HL-60 (cell line): ENCODE data around the gene FAT1.

Experiments used
- DNase-seq, 2 experiments: peaks; one replicate each; pipeline ENCODE4 v3.0.0-alpha.2; 2010 to 2020; ENCODE audit warnings: low read depth in 1 of 2, low spot score in 1 of 2
- H3K27ac ChIP-seq: fragments of 250-450 bp; sonication (Bioruptor Pico); replicated peaks from 2 replicates; pipeline ENCODE4 v1.5.1; 2020; ENCODE audit warnings: mild to moderate bottlenecking, moderate library complexity
- H3K27me3 ChIP-seq: fragments of 250-450 bp; sonication (Bioruptor Pico); 2 replicates; pipeline ENCODE4 v1.5.1; 2021; ENCODE audit warnings: mild to moderate bottlenecking, moderate library complexity; ENCODE audit not compliant: insufficient read depth, poor library complexity, severe bottlenecking
- H3K4me3 ChIP-seq: replicated peaks from 2 replicates; pipeline ENCODE4 v1.5.1; 2011; ENCODE audit warnings: mild to moderate bottlenecking, control low read depth, low read length; ENCODE audit not compliant: insufficient read depth
- GABPA ChIP-seq: IDR thresholded peaks from 2 replicates; pipeline ENCODE4 v1.6.1; 2012; ENCODE audit warnings: low read depth
- POLR2AphosphoS5 ChIP-seq: IDR thresholded peaks from 2 replicates; pipeline ENCODE4 v1.6.1; 2012; ENCODE audit warnings: low read depth
- SPI1 ChIP-seq: IDR thresholded peaks from 2 replicates; pipeline ENCODE4 v1.6.1; 2012; ENCODE audit warnings: low read depth, mild to moderate bottlenecking, borderline replicate concordance
- TF ChIP-seq, protein P1 (sequence below): IDR thresholded peaks from 2 replicates; pipeline ENCODE4 v1.6.1; 2012; ENCODE audit warnings: low read depth; ENCODE audit not compliant: insufficient replicate concordance
- TF ChIP-seq, protein P2 (sequence below): IDR thresholded peaks from one replicate; pipeline ENCODE4 v1.5.1; 2011; ENCODE audit warnings: low read length, control low read depth, inconsistent platforms; ENCODE audit not compliant: insufficient read depth

FAT1 gene

DNA sequence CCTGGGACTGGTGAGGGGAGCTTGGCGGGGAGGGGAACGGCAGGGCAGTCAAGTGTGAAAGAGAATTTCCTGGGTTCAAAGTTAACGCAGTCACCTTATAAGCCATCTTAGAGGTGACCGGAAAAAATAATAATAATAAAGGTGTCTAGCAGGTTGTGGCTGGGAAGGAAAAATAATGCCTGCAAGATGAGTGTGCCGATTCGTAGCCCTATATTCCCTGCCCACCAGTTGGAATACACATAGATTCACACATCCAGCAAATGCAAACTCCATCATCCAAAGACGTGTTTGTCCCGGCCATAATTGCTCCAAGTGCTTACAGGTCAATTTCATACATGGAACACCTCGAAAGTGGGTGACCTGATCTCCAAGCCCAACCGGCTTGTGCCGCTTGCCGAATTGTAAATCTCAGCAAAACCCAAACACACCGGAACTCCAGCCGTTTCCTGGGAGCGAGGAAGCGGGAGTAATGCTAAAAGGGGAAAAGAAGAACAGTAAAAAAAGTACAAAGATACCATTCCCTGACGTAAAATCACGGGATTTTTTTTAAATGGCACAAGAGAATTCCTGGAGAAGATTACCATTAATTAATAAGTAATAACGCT, 1.3 kb upstream of the FAT1 start:
- peaks cover 47% of the 10 kb centered on the region for H3K27me3 ChIP-seq
- H3K4me3 ChIP-seq, result peak overlapping the region; percentile 79
- H3K27ac ChIP-seq, result no peak overlapping the region
- TF ChIP-seq POLR2AphosphoS5, result no peak
- TF ChIP-seq SPI1, result no peak
- TF ChIP-seq GABPA, result no peak
- TF ChIP-seq, protein P1, sequence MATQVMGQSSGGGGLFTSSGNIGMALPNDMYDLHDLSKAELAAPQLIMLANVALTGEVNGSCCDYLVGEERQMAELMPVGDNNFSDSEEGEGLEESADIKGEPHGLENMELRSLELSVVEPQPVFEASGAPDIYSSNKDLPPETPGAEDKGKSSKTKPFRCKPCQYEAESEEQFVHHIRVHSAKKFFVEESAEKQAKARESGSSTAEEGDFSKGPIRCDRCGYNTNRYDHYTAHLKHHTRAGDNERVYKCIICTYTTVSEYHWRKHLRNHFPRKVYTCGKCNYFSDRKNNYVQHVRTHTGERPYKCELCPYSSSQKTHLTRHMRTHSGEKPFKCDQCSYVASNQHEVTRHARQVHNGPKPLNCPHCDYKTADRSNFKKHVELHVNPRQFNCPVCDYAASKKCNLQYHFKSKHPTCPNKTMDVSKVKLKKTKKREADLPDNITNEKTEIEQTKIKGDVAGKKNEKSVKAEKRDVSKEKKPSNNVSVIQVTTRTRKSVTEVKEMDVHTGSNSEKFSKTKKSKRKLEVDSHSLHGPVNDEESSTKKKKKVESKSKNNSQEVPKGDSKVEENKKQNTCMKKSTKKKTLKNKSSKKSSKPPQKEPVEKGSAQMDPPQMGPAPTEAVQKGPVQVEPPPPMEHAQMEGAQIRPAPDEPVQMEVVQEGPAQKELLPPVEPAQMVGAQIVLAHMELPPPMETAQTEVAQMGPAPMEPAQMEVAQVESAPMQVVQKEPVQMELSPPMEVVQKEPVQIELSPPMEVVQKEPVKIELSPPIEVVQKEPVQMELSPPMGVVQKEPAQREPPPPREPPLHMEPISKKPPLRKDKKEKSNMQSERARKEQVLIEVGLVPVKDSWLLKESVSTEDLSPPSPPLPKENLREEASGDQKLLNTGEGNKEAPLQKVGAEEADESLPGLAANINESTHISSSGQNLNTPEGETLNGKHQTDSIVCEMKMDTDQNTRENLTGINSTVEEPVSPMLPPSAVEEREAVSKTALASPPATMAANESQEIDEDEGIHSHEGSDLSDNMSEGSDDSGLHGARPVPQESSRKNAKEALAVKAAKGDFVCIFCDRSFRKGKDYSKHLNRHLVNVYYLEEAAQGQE, result no peak
- TF ChIP-seq, protein P2, sequence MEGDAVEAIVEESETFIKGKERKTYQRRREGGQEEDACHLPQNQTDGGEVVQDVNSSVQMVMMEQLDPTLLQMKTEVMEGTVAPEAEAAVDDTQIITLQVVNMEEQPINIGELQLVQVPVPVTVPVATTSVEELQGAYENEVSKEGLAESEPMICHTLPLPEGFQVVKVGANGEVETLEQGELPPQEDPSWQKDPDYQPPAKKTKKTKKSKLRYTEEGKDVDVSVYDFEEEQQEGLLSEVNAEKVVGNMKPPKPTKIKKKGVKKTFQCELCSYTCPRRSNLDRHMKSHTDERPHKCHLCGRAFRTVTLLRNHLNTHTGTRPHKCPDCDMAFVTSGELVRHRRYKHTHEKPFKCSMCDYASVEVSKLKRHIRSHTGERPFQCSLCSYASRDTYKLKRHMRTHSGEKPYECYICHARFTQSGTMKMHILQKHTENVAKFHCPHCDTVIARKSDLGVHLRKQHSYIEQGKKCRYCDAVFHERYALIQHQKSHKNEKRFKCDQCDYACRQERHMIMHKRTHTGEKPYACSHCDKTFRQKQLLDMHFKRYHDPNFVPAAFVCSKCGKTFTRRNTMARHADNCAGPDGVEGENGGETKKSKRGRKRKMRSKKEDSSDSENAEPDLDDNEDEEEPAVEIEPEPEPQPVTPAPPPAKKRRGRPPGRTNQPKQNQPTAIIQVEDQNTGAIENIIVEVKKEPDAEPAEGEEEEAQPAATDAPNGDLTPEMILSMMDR, result no peak
- DNase-seq, result no peak

DNA sequence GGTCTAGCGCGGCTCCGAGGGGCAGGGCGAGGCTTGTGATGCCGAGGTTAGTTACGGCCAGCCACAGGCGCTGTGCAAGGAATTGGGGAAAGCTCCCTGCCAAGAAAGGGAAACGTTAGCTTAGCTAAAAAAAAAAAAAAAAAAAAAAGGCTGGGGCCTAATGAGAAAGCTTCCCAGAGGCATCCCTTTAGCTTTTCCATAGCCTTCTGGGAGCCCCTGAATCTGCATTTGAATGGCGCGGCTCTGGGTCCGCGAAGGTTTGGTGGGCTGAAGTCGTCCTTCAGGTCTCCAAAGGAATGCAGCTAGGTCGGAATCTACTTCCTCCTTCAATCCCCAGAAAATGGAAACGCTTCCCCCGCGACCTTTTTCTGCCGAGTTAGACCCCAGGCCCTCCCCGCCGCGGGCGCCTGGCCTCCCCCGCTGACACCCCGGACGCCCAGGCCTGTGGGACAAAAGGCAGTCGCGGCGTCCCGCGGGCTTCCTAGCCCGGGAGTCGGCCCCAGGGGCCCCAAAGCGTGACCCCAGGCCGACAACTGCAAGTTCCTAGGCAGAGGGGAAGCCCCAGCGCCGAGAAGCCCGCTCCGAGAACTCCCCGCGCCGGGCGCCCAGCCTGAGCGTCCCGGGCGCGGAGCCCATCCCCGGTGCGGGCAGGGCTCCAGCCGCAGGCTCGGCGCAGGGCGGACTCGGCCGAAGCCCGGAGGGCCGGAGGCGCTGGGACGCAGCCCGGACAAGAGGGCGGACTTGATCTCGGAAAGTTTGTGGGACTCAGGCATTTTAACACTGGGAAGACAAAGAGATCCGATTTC, 605 bp upstream of the FAT1 start:
- Histone ChIP-seq H3K4me3 (peak overlapping the region; percentile 79), H3K27me3 (peaks cover 47% of the 10 kb centered on the region), H3K27ac (no peak overlapping the region)
- TF ChIP-seq, protein P2, result no peak
- TF ChIP-seq, protein P1, result no peak
- TF ChIP-seq POLR2AphosphoS5, result no peak
- no peak for TF ChIP-seq GABPA
- no peak for TF ChIP-seq SPI1
- DNase-seq, result peak in 1 of 2 experiments; percentile 26

DNA sequence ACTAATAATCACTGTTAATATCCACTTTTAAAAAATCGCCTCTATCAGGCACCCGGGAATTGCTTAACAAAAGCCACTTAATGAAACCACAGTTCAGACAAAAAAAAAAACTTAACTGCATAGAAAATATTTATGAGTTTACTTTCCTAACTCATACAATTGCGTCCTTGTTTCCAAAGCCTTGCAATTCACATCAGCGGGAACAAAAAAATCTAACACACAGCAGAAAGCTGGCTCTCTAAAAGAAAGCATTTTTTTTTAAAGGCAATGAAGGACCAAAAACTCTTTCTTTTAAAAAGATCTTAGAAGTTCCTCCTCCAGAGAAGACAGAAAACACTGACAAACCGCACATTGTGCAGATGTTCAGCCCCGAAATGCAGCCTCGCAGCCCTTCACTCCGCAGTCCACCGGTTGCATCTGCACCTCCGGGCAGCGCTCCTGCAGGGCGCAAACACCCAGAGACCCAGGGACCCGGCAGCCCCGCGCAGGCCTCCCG, 812 bp downstream of the FAT1 start:
- H3K27ac ChIP-seq, result peak overlapping the region; percentile 30; the same call in 1 of the 2 replicates
- peak overlapping the region; percentile 79 for H3K4me3 ChIP-seq
- peak; percentile 13 to 20 for DNase-seq
- TF ChIP-seq, protein P1, result no peak
- TF ChIP-seq, protein P2, result no peak
- no peak for TF ChIP-seq POLR2AphosphoS5
- no peak for TF ChIP-seq SPI1
- H3K27me3 ChIP-seq, result peaks cover 38% of the 10 kb centered on the region
